ENCODE measurements around the gene ASCC2.

The ASCC2 gene

GRCh38 chr22:29816128-29816527 lies 21.9 kb downstream of the ASCC2 start:
- no peak for DNase-seq

DNA sequence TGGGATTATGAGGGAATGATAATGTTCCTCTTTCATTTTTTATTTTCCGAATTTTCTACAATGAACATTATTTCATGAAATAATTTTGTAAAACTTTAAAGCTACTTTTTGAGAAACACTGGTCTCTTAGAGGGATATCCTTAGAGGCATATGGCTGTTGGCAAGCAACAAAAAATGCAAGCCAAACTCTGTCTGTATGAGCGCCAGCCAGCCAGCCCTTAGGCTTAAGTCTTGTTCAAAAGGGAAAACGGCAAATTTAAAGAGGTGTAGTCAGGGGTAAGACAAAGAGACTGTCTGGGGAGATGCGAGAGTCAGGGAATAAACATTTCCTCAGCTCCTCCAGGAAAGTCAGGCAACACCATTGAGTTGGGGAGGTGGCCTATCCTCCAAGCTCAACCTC lies 22.5 kb downstream of the ASCC2 start:
- no peak for DNase-seq

DNA sequence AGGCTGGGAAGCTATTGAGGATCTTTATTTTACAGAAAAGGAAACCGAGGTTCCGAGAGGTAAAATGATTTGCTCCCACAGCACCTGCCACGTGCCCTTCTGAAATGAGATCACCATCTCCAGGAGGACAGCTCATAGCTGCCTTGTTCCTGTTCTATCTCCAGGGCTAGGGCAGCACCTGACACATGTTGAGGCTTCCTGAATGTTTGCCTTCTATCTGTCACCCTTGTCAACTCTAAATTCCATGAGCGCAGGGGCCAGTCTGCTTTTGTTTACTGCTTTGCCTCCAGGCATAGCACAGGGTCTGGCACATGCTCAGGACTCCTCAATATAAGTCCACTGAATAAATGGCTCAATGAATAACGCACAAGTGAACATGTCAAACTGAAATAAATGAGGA lies 24.1 kb downstream of the ASCC2 start:
- DNase-seq = no peak

DNA sequence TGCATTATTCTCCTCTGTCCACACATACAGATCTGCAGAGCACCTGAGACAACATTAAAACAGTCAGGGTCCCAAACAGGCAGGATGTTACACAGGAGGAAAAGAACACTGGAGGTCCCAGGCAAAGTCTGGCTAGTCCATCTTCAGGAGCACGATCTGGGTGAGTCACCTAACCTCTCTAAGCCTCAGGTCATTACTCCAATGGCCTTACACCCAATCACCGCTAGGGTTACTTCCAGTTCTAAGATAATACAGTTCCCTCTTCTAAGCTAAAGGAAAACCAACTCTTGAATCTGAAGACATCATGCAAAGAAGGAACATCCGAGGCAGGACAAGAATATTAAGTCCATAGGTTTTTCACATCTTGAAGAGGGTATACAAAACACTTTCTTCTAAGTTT lies 24.5 kb downstream of the ASCC2 start:
- DNase-seq = no peak

- no peak for DNase-seq
Observed at GRCh38 chr22:29813126-29813525, 24.9 kb downstream of the ASCC2 start.

DNA sequence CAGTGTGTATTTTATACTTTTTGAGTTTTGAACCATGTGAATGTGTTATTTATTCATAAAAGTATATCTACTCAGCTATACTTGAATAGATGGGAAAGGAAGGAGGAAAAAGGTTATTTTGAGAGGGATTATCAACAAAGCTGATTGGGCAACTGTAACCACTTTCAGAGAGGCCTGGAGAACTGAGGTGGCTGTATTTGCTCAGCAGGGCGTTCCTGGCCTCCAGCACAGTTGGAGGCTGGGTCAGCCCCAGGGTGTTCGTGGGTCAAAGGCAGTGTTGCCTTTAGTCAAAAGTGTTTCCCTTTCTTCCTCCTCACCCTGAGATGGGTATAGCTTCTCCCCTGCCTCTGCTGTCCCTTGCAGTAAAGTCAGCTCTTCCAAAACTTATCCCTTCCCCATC lies 26.7 kb downstream of the ASCC2 start:
- DNase-seq = no peak

DNA sequence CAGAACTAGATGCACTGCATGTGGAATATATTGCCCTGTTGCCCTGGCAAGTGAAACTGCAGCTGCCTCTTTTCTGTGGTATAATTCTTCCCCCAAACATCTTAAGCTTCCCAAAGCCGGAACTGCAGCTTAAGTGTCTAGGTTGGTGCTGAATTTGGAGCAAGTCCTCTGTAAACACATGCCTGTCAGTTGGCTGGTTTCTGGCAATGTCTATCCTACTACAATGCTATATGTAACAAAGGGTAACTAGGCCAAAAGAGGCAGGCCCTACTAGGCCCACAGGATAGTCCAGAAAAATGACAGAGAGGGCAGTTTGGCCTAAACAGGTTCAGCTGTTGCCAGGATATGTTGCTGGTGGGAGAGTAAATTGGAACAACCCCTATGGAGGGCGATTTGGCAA lies 27.9 kb downstream of the ASCC2 start:
- no peak for DNase-seq

GRCh38 chr22:29806196-29806595 lies 31.9 kb downstream of the ASCC2 start:
- DNase-seq = no peak

- no peak for DNase-seq
Observed at GRCh38 chr22:29804985-29805384, 33.1 kb downstream of the ASCC2 start.

DNA sequence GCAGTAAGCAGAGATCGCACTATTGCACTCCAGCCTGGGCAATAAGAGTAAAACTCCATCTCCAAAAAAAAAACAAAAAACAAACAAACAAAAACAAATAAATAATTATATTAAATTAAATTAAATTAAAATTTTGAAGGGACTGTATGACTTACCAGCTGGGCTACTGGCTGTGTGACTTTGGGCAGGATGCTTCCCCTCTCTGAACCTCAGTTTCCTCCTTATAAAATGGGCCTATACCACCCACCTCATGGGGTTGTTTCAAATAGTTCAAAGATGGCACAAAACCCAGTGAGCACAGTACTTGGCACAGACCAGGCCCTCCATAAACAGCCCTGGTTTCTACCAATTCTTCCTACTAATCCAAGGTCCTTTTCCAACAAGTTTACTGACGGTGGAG lies 34.9 kb downstream of the ASCC2 start:
- DNase-seq = no peak

GRCh38 chr22:29801796-29802195 lies 36.3 kb downstream of the ASCC2 start:
- DNase-seq = no peak

GRCh38 chr22:29801153-29801552 lies 36.9 kb downstream of the ASCC2 start:
- no peak for DNase-seq

GRCh38 chr22:29799217-29799680 lies 38.8 kb downstream of the ASCC2 start:
- no peak for DNase-seq

DNA sequence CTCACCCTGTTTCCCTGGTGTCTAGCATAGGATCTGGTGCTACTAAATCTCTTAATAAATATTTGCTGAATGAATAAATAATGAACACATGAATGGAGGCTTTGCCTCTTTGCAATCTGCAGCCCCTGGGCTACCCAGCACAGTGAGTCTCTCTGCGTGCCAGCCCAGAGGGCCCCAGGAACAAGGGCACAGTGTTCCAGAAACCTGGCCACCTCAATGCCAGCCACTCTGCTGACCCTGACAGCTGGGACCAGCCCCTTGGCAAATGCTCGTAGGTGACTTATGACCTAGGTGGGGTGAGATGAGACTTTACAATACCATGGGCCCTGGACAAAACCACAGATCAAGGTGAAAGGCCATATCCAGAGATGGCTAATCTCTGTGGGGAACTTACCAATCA lies 39.3 kb downstream of the ASCC2 start:
- DNase-seq = no peak

DNA sequence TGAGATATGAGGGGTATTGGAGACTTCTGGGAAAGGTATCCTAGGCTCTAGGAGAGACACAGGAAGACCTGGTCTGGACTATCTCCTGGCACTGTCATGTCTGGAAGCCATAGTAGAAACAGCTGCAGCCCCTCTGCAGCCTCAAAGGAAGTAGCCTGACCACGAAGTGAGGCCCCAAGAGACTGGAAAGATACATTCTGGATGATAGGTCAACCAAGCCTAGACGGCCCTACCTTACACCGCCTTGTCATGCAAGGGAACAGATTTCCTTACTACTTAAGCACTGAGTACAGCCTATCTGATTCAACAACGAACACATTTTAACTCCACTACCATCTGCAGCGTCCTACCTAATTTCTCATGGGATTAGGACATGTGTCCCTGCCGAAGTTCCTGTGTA lies 39.8 kb downstream of the ASCC2 start:
- no peak for DNase-seq

DNA sequence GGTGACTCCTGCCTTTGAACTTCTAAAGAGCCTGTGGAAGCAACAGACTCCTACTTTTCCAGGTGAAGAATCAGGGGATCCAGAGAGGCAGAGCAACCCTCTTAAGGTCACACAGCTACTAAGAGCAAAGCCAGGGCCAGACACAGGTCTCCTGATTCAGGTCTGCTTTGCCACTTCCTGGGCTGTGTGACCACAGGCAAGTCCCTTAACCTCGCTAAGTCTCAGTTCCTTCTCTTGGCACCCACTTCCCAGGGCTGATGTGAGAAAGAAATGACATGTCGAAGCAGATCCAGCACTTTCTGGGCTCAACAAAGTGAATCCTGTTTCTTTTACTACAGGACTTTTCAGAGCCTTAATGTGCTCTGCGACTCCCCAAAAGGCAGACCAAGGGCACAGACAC lies 40.7 kb downstream of the ASCC2 start:
- DNase-seq = no peak

- no peak for DNase-seq
Observed at GRCh38 chr22:29795663-29796062, 42.4 kb downstream of the ASCC2 start.

- DNase-seq = no peak
Observed at GRCh38 chr22:29793396-29793795, 44.7 kb downstream of the ASCC2 start.

DNA sequence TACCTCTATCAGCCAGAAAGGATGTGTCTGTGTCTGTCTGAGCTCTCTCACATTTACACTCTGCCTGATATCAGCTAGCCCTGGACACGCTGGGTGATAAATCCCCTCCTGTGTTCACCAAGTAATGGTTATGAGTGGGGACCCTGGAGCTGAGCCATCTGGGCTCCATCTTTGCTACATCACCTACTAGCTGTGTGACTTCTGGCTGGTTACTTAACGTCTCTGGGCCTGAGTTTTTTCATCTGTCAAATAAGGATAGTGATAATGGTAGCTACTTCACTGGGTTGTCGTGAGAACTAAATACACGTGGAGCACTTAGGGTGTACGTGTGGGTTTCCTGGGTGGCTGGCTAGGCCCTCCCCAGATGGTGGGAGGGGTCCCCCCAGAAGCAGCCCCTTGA lies 48.0 kb downstream of the ASCC2 start:
- DNase-seq = no peak

DNA sequence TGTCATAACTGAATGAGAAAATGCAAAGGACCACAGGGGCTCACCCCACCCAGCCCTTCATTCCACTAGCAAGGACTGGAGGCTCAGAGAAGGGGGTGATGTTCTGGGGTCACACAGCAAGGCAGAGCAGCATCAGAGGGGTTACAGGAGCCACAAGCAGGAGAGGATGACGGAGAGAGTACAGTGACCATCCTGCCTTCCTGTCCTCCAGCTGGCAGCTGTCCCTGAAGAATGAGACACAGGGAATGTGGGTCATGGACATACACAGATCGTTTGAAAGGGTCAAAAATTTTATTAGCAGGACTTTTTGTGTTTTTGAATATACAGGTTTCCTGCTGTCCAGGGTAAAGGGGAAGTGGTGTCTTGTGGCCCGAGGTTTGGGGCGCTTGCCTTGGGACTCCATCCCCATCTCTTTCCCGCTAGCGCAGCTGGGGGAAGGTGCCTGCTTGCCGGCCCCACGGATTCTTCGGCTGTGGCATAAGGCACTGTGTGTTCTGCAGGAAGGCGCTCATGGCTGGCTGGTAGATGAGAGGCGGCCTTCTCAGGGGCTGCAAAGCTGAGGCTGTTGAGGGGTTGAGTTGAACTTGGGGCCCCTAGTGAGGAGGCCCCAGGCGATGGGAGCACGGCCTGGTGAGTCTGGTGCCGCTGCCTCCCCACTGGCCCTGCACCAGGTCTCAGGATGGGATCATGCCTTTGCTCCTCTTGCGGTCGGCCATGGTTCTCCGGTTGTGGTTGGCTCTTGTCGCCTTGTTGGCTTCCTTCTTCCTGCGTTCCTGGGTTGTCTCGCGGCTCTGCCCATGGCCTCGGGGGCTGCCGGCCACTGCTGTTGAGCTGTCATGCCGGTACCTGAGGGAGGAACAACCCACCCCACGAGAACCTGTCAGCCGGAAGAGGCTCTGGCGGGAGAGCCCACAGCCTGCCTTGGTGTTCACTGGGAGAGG lies 49.5 kb downstream of the ASCC2 start:
- DNase-seq = no peak

DNA sequence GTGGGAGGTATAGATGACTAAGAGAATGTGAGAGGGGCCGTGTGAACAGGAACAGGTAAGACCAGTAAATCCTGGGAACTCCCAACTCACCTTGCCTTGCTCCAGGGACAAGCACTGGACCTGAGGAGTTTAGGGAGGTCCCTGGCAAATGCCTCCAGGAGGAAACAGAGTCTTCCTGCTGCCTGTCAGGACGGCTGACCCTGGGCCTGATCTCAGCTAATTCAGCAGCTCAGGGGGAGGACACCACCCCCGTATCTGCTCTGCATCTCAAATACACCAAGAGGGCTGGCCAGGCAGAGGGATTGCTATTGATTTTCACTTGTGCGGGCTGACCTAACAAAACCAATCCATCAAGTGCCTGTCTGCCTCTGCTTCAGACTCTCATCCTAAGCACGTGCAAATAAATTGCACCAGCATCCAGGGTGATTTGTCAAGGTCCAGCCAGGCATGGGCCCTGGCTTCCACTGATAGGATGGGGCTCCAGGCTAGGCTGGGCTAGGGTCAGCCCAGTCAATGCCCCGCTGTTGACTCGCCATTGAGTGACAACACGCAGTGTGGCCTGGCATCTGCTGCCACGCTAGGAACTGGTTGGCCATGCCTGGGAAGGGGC lies 50.6 kb downstream of the ASCC2 start:
- no peak for DNase-seq

DNA sequence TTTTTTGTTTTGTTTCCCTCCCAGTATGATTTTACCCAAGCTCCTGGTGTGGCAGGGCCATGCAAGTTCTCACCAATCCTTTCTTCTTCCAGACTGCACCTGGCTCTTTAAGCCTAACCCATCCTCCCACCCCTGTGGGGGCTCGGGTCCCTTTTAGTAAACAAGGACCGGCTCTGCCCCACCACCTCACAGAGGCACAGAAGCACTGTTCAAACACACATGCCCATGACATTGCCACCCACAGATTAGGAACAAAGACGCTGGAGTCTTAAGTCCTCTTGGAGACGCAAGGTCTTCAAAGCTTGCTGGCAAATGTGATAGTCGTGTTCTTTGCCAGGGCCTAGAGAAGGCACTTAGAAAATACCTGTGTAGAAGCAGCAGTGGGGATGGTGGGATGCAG lies 52.0 kb downstream of the ASCC2 start:
- DNase-seq = no peak

GRCh38 chr22:29784451-29785361 lies 53.4 kb downstream of the ASCC2 start:
- DNase-seq = no peak
